Measurements from ENCODE around the gene SLC17A1. TPM values are rescaled to one million over a fixed set of nuclear protein-coding genes. Genes with fewer than 3 reads are reported as not detected.

SLC17A1 gene
- total RNA-seq, 1 donor from 2014 or later = not detected

GRCh38 chr6:25832307-25832662 lies 433 bp upstream of the SLC17A1 start:
- no peak for DNase-seq (ENCODE audit: low spot score in 2 of 2, unreplicated experiment in 2 of 2)
- no peaks in the 10 kb centered on the region for H3K9me3 Mint-ChIP-seq
- no peaks in the 10 kb centered on the region for H3K4me1 Mint-ChIP-seq
- no peaks in the 10 kb centered on the region for H3K36me3 Mint-ChIP-seq
- H3K27me3 Mint-ChIP-seq (ENCODE audit: low read depth) = peaks cover 28% of the 10 kb centered on the region
- TF ChIP-seq CTCF (IDR thresholded peaks at IDR 0.05; ENCODE audit: unreplicated experiment) = no peak
- no peak overlapping the region for H3K4me3 Mint-ChIP-seq
- H3K27ac Mint-ChIP-seq = no peak overlapping the region

GRCh38 chr6:25830458-25830857 lies 1.4 kb downstream of the SLC17A1 start:
- no peak for TF ChIP-seq CTCF (IDR thresholded peaks at IDR 0.05; ENCODE audit: unreplicated experiment)
- no peaks in the 10 kb centered on the region for H3K4me1 Mint-ChIP-seq
- no peak overlapping the region for H3K4me3 Mint-ChIP-seq
- no peak overlapping the region for H3K27ac Mint-ChIP-seq
- H3K36me3 Mint-ChIP-seq = no peaks in the 10 kb centered on the region
- peaks cover 38% of the 10 kb centered on the region for H3K27me3 Mint-ChIP-seq (ENCODE audit: low read depth)
- peaks cover 3% of the 10 kb centered on the region for H3K9me3 Mint-ChIP-seq
- no peak for DNase-seq (ENCODE audit: low spot score in 2 of 2, unreplicated experiment in 2 of 2)

GRCh38 chr6:25829375-25829774 lies 2.5 kb downstream of the SLC17A1 start:
- Mint-ChIP-seq H3K27me3 (ENCODE audit: low read depth) (peaks cover 45% of the 10 kb centered on the region), H3K4me1 (no peaks in the 10 kb centered on the region), H3K36me3 (no peaks in the 10 kb centered on the region), H3K9me3 (peaks cover 4% of the 10 kb centered on the region), H3K27ac (no peak overlapping the region), H3K4me3 (no peak overlapping the region)
- no peak for TF ChIP-seq CTCF (IDR thresholded peaks at IDR 0.05; ENCODE audit: unreplicated experiment)
- no peak for DNase-seq (ENCODE audit: low spot score in 2 of 2, unreplicated experiment in 2 of 2)

GRCh38 chr6:25821341-25821740 lies 10.5 kb downstream of the SLC17A1 start:
- Mint-ChIP-seq H3K4me1 (no peaks in the 10 kb centered on the region), H3K27me3 (ENCODE audit: low read depth) (peaks cover 30% of the 10 kb centered on the region), H3K36me3 (no peaks in the 10 kb centered on the region), H3K27ac (no peak overlapping the region), H3K4me3 (no peak overlapping the region), H3K9me3 (peaks cover 14% of the 10 kb centered on the region)
- TF ChIP-seq CTCF (IDR thresholded peaks at IDR 0.05; ENCODE audit: unreplicated experiment) = no peak
- DNase-seq (ENCODE audit: low spot score in 2 of 2, unreplicated experiment in 2 of 2) = no peak

- no peak for TF ChIP-seq CTCF (IDR thresholded peaks at IDR 0.05; ENCODE audit: unreplicated experiment)
- peaks cover 21% of the 10 kb centered on the region for H3K27me3 Mint-ChIP-seq (ENCODE audit: low read depth)
- DNase-seq (ENCODE audit: low spot score in 2 of 2, unreplicated experiment in 2 of 2) = no peak
- no peak overlapping the region for H3K4me3 Mint-ChIP-seq
- no peaks in the 10 kb centered on the region for H3K9me3 Mint-ChIP-seq
- no peak overlapping the region for H3K27ac Mint-ChIP-seq
- no peaks in the 10 kb centered on the region for H3K4me1 Mint-ChIP-seq
- no peaks in the 10 kb centered on the region for H3K36me3 Mint-ChIP-seq
These were observed 15.6 kb downstream of the SLC17A1 start for GRCh38 chr6:25816252-25816651.

GRCh38 chr6:25815194-25815593 lies 16.7 kb downstream of the SLC17A1 start:
- no peaks in the 10 kb centered on the region for H3K4me1 Mint-ChIP-seq
- peaks cover 24% of the 10 kb centered on the region for H3K27me3 Mint-ChIP-seq (ENCODE audit: low read depth)
- H3K36me3 Mint-ChIP-seq = no peaks in the 10 kb centered on the region
- no peak for TF ChIP-seq CTCF (IDR thresholded peaks at IDR 0.05; ENCODE audit: unreplicated experiment)
- no peak overlapping the region for H3K4me3 Mint-ChIP-seq
- no peak for DNase-seq (ENCODE audit: low spot score in 2 of 2, unreplicated experiment in 2 of 2)
- H3K9me3 Mint-ChIP-seq = no peaks in the 10 kb centered on the region
- H3K27ac Mint-ChIP-seq = no peak overlapping the region
